Metanephros (tissue), 2 donors: ENCODE results near the gene TARBP2. TPM values are rescaled to one million over a fixed set of nuclear protein-coding genes. Genes with fewer than 3 reads are reported as not detected.

Experiments
- small RNA-seq: library from RNA; depleted of rRNA; stranded (forward); fragments of <200 nt; gene quantifications from one replicate; pipeline ENCODE3, GENCODE V24; 2014; ENCODE audit warnings: low replicate concordance
- total RNA-seq: library from RNA; depleted of rRNA; stranded (reverse); fragments of >200 nt; gene quantifications from one replicate; pipeline ENCODE4 v1.2.3, GENCODE V29; 2014

The TARBP2 gene
- 32.9 TPM for total RNA-seq

GRCh38 chr12:53500776-53501614 lies at the start of gene TARBP2:
Gene TARBP2, plus strand, starts transcription at chr12:53501283. Its CDS starts 126 bp downstream, at chr12:53501409.

GRCh38 chr12:53451661-53452158 lies 49.4 kb upstream of the TARBP2 start, which contains the start of gene PCBP2:
Gene PCBP2, plus strand, starts transcription at chr12:53452102. Its CDS starts 2,699 bp downstream, at chr12:53454801.

GRCh38 chr12:53499266-53500141 lies 1.6 kb upstream of the TARBP2 start, which contains the start of gene MAP3K12:
Gene MAP3K12, minus strand, starts transcription at chr12:53499458. Its CDS starts 12,067 bp downstream, at chr12:53487391.

GRCh38 chr12:53506881-53507602 lies 6.0 kb downstream of the TARBP2 start, which contains the start of gene NPFF:
Gene NPFF, minus strand, starts transcription at chr12:53507484. Its CDS starts 10 bp downstream, at chr12:53507474.

Small RNA genes lying within 50 kb of the gene (small RNA-seq; reads per million reads assigned to genes)
- gene AC023509.3, result not detected

Other genes starting within 250 kb of the TARBP2 start
- gene ESPL1, start 233.0 kb upstream of the TARBP2 start, total RNA-seq, result 9.9 TPM
- gene PFDN5, start 205.7 kb upstream of the TARBP2 start, total RNA-seq, result 462 TPM
- gene MYG1, start 201.6 kb upstream of the TARBP2 start, total RNA-seq, result 36.9 TPM
- gene AAAS, start 179.7 kb upstream of the TARBP2 start, total RNA-seq, result 57.4 TPM
- gene SP7, start 164.9 kb upstream of the TARBP2 start, total RNA-seq, result 0.23 TPM
- gene SP1, start 121.1 kb upstream of the TARBP2 start, total RNA-seq, result 67.6 TPM
- 0.47 TPM for gene AMHR2, start 77.4 kb upstream of the TARBP2 start, total RNA-seq
- 44.8 TPM for gene PRR13, start 59.5 kb upstream of the TARBP2 start, total RNA-seq
- 505 TPM for gene PCBP2, start 49.2 kb upstream of the TARBP2 start, total RNA-seq
- 18.1 TPM for gene MAP3K12, start 1.8 kb upstream of the TARBP2 start, total RNA-seq
- not detected for gene NPFF, start 6.2 kb downstream of the TARBP2 start, total RNA-seq
- 22.5 TPM for gene ATF7, start 125.1 kb downstream of the TARBP2 start, total RNA-seq
- gene ATP5MC2, start 174.8 kb downstream of the TARBP2 start, total RNA-seq, result 324 TPM
- 119 TPM for gene CALCOCO1, start 226.2 kb downstream of the TARBP2 start, total RNA-seq